GM12874 (cell line): Measurements from ENCODE around the gene IL17RD.

Experiments
- TF ChIP-seq, protein P1 (sequence below): IDR thresholded peaks from 2 replicates; pipeline ENCODE4 v1.5.1; 2011; ENCODE audit warnings: low read depth, mild to moderate bottlenecking, control low read depth, low read length, moderate library complexity; ENCODE audit not compliant: insufficient read depth

IL17RD gene

DNA sequence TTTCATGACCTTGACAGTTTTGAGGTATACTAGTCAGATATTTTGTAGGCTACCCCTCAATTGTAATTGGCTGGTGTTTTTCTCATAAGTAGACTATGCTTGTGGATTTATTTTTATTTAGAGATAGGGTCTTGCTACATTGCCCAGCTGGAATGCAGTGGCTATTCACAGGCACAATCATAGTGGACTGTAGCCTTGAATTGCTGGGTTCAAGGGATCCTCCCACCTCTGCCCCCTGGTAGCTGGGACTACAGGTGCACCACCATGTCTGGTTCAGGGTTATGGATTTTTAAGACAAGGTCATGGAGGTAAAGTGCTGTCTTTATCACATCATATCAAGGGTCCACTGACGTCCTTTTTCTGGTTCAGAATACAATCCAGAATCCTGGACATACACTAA lies 10.9 kb upstream of the IL17RD start:
- TF ChIP-seq, protein P1, sequence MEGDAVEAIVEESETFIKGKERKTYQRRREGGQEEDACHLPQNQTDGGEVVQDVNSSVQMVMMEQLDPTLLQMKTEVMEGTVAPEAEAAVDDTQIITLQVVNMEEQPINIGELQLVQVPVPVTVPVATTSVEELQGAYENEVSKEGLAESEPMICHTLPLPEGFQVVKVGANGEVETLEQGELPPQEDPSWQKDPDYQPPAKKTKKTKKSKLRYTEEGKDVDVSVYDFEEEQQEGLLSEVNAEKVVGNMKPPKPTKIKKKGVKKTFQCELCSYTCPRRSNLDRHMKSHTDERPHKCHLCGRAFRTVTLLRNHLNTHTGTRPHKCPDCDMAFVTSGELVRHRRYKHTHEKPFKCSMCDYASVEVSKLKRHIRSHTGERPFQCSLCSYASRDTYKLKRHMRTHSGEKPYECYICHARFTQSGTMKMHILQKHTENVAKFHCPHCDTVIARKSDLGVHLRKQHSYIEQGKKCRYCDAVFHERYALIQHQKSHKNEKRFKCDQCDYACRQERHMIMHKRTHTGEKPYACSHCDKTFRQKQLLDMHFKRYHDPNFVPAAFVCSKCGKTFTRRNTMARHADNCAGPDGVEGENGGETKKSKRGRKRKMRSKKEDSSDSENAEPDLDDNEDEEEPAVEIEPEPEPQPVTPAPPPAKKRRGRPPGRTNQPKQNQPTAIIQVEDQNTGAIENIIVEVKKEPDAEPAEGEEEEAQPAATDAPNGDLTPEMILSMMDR: no peak

DNA sequence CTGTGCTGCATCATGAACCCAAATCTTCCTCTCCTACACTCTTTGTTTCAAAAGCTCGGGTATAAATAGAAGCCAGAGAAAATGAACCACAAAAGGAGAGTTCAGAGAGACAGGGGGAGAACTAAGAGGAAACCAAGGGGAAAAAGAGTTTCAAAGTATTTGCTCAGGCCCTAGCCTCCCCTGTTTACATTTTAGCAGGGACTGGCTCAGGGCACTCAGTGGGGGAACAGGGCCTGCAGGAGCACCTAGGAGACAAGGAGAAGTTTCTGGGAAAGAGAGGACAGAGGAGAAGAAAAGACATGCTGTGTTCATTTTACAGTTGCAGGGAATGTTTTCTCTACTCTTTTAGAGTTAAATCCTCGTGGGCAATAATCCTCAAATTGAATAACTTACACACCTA lies 8.5 kb upstream of the IL17RD start:
- TF ChIP-seq, protein P1: no peak

GRCh38 chr3:57170946-57171345 lies 5.8 kb upstream of the IL17RD start:
- TF ChIP-seq, protein P1: no peak

DNA sequence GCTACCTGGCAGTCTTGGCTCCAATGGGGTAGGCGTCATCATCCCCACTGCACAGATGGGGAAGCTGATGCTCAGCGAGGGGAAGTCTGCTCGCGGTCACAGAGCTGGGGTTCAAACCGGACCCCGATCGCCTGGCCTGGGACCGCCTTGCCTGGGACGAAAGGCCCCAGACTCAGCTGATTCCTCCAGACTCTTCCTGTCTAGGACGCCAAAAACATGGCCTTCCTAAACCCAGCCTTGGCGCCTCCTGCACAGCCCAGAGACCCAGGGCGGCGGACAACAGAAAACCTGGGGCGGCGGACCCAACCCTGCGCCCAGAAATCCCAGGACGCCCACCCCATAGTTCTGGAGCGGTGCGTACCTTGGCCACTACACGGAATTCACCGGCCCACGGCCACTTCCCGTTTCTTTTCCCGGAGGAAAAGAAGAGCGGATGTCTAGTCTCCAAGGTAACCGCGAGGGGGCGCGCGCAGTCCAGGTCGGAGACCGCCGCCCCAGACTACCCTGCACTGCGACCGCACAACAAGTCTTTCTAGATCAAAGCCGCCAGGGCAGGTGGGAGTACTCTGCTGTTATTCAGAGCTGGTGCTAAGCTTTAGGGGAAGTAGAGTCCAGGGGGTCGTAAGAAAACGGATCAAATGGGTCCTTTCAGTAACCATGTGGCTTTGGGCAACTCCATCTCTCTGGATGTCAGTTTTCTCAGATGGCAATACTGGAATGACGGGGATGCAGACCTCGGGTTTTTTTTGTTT lies 4.9 kb upstream of the IL17RD start:
- TF ChIP-seq, protein P1: peak; percentile 88

GRCh38 chr3:57169108-57169507 lies 4.0 kb upstream of the IL17RD start:
- TF ChIP-seq, protein P1: no peak

DNA sequence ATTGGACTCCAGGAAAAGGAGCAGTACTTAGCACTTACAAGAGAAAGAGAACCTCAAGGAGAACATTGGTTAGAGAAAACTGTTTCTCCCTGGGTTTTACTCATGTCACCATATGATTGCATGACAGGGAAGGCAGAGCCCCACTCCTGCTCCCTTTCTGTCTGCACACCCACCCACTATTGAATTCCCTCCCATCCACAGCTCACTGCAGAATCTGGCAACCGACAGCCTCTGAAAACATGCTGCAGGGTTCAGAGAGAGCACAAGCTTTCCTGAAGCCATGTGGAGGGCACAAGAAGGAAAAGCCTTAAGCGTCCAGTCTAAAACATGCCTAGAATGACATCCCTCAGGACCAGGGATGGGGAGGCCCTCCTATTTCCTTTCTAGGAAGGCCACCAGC lies 3.0 kb upstream of the IL17RD start:
- TF ChIP-seq, protein P1: no peak

- TF ChIP-seq, protein P1: no peak
Observed at GRCh38 chr3:57166660-57167059, 1.5 kb upstream of the IL17RD start.
